Fibroblast of skin of right quadriceps (primary cell): ENCODE measurements around the gene AXDND1.

Experiments
- DNase-seq: peaks from one replicate; pipeline ENCODE4 v3.0.0-alpha.2; 2013

The AXDND1 gene

DNA sequence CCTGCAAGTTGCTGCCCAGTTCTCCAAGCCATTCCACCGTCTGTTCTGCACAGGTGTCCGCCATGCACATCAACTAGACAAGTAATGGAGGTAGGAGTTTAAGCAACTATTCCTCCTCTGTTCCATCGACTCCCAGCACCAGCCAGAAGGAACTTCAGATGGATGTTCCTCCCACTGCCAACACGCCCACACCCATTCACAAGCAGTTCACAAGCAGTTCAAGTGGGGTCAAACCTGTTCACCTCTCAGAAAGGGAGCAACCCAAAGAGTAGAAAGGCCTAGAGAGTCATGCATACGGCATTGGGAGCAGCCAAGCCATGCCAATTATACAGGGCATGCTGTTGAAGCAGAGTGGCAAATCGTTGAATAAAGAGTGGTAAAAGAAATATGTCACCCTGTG, 221.6 kb downstream of the AXDND1 start:
- DNase-seq = no peak

DNA sequence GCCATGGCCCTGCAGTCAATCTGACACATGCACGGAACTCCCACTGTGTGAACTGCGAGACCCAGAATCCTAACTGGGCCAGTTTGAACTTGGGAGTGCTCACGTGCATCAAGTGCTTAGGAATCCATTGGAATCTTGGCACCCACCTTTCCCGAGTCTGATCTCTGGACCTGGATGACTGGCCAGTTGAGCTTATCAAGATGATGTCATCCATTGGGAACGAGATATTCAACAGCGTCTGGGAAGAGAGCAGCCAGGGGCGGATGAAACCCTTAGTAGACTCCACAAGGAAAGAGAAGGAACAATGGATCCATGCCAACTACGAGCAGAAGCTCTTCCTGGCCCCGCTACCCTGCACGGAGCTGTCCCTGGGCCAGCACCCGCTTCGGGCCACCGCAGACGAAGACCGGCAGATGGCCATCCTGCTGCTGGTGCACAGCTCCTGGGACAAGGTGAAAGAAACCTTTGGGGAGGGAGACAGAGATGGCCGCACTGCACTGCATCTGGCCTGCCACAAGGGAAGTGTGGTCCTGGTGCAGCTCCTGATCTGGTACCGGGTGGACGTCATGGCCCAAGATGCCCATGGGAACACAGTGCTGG, 222.8 kb downstream of the AXDND1 start:
- no peak for DNase-seq

DNA sequence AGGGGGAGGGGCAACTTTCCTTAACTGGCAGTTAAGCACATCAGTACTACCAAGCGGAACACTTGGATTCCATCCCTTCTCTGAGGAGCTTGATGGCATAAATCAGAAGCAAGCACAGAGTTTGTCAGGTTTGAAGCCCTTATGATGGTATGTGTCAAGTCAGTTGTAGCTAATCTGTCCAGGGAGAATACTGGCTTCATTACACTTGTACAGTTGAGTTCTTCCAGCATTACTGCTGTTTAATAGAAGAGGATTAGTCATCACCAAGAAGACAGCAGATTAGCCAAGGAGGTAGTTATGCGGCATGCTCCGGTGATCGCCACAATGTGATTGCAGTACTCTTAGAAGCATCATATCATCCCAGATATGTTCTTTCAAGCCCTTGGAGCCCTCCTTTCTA, 223.7 kb downstream of the AXDND1 start:
- no peak for DNase-seq

DNA sequence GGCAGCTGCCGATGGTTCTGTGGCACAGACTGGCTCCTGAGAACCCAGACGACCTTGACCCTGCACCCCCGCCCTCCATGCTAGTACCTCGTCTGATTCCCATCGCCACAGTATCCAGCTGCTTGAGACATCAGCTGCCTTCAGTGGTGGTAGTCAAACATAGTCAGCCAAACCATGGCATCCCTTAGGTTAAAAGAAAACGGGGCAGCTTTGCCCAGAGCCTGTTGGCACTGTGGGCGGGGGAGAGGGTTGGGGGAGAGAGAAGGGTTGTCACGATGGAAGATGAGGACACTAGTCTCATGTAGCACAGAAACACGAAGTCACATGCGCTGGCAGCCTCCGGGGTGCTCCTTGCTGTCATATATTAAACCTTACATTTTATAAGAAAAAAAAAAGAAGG, 224.9 kb downstream of the AXDND1 start:
- DNase-seq = no peak

DNA sequence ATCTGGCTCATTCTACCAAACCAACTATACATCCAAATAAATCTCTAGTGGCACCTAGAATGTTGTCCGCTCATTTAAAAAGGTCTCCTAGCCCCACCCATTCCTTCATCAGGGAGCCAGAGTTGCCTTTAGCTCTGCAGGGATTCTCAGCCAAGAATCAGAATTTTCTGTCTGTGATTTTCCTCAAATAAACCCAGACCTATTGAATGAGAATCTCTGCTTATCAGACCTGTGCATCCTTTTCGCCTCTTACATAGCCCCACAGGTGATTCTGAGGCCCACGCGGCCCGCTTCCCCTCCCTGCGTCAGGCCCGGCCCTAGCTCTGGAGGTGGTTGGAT, 225.5 kb downstream of the AXDND1 start:
- no peak for DNase-seq

DNA sequence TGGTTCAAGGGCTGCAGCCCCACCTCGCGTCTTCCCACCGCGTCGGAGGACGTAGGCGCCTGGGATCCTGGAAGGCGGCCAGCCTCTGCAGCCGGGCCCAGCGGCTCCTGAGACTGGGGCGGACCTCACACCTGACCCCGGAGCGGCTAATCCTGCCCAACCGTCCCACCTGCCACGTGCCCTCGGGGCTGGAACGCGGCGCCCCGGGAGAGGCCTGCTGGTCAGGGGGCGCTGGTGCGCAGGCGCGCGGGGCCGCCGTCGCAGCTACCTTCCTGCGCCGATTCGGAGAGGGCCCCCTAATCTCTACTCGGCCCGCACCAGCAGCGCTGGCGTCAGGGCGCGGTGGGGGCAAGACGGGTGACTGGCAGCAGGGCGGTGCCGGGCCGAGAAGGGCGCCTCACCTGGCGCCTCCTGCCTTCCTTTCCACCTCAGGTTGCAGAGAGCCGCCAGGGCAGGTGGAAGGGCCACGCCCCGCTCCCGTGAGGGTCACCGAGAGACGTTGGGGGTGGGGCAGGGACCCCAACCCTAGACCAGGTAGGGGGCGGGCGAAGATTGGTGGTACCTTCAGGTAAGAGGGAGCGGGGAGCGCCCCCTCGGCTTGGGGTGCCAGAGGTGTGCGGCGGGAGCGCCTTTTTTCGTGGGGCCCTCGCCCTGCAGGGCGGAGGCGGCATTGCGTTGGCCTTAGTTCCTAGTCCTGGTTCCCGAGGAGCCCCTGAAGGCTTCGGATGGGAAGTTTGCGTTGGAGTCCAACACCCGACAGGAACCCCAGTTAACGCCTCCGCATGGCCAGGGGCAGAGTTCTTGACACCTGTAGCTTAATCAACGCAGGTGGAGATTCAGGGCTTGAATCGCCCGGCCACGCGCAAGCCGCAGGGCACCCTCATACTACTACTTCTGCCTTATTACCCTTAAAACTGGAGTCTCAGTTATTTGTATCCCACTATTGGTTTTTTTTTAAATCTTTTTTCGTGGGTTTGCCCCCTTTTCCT, 226.1 kb downstream of the AXDND1 start, which contains the start of gene TDRD5:
TDRD5 (plus strand) TSS at position 241 of the 989 bp plus-strand sequence. CDS start 784 bp downstream, outside the sequence.
- no peak for DNase-seq

DNA sequence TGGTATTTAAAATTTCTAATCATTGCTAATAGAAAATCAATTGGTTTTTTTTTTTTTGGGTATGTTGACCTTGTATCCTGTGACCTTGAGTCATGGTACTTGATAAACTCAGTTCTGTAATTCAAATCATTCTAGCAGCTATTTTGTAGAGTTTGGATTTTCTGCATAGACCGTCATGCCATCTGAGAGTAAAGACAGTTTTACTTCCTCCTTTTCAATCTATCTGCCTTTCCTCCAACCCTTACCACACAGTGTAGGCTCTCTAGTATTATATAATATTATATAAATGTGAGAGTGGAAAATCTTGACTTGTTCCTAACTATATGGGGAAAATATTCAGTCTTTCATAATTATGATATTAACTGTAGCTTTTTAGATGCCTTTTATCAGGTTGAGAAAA, 232.9 kb downstream of the AXDND1 start:
- no peak for DNase-seq

DNA sequence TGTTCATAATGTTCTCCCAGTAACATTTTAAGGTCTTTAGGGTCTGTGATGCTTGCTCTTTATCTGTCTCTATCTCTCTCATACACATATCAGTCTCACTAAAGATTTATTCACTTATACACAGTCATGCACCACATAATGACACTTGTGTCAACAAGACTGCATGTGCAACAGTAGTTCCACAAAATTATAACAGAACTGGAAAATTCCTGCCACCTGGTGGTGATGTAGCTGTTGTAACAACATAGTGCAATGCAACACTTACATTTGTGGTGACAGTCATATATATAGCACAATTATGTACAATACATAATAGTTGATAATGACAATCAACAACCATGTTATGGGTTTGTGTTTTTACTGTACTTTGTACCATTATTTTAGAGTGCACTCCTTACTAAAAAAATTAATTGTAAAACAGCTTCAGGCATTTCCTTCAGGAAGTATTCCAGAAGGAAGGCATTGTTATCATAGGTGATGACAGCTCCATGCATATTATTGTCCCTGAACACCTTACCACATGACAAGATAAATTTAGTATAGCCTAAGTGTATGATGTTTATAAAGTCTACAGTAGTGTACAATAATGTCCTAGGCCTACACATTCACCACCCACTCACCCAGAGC, 234.0 kb downstream of the AXDND1 start:
- peak; percentile 7 for DNase-seq

DNA sequence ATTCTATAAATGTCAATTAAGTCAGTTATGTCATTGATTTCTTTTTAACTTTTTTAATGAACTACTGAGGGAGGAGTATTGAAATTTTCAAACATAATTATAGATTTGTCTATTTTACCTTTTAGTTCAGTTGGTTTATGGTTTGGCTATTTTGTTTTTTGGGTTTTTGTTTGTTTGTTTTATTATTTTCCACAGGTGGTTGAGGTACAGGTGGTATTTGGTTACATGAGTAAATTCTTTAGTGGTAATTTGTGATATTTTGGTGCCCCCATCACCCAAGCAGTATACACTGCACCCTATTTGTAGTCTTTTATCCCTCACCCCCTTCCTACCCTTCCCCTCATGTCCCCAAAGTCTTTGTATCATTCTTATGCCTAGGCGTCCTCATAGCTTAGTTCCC, 235.3 kb downstream of the AXDND1 start:
- DNase-seq = no peak
